Neuronal stem cell (in vitro differentiated cells): Measurements from ENCODE around the gene TTLL13. TPM values are rescaled to one million over a fixed set of nuclear protein-coding genes. Genes with fewer than 3 reads are reported as not detected.

Experiments used
- small RNA-seq: library from polyadenylated mRNA; stranded (forward); fragments of <200 nt; extraction: miRNeasy Mini kit (QIAGEN cat#:217004); gene quantifications from one replicate; pipeline ENCODE3, GENCODE V24; 2013; ENCODE audit not compliant: insufficient read depth

Gene TTLL13

Small RNA genes lying within 50 kb of the gene (small RNA-seq; reads per million reads assigned to genes)
- not detected for gene AC091167.3
- gene RN7SL736P = not detected
